ENCODE measurements around the gene STRA6.
A peak's percentile ranks its signal among the peaks of the same experiment; 100 is the strongest.

The STRA6 gene

GRCh38 chr15:74207652-74208440 lies 5.3 kb upstream of the STRA6 start:
- DNase-seq (ENCODE audit: low read depth) = no peak

DNA sequence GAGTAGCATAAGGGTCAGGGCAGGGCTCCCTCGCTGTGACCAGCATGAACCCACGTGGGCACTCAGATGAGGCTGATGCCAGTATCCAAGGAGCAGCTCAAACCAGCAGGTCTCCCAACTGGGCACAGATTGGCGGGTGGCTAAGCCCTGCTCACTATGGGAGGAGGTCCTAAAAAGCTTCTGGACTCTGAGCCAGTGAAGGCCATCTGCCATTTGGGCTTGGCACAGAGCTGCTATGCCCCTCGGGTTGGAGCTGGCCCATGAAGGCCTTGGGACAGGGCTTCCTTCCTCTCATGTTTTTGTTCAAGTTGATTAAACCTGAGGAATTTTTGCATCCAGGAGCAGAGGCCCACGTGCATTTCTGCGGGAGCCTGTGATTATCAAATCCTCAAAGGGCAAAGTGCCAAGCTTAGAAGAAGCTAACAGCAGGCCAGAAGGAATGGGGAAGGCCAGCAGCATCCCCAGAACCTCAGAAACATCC lies 4.3 kb upstream of the STRA6 start:
- DNase-seq (ENCODE audit: low read depth) = no peak

DNA sequence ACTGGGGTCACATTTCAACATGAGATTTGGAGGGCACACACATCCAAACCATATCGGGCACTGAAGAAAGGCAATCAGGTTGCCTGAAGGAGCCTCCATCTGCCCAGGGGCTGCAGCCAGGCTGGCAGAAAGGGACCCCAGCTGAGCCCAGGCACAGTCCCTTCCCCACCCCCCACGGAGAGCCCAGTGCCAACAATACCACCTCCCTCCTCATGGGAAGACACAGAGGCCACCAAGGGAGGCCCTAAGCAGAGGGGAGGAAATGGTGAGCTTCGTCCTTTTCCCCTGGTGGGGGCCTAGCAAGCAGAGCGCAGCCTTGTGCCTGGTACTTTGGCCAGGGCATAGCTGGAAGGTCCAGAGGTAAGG lies 3.0 kb upstream of the STRA6 start:
- no peak for DNase-seq (ENCODE audit: low read depth)

- DNase-seq (ENCODE audit: low read depth) = peak; percentile 62
Observed at GRCh38 chr15:74203914-74204431, 1.4 kb upstream of the STRA6 start.

GRCh38 chr15:74201710-74202420 lies 722 bp downstream of the STRA6 start:
- DNase-seq (ENCODE audit: low read depth) = no peak

GRCh38 chr15:74200871-74201419 lies 1.6 kb downstream of the STRA6 start:
- no peak for DNase-seq (ENCODE audit: low read depth)

GRCh38 chr15:74200412-74200815 lies 2.2 kb downstream of the STRA6 start:
- peak; percentile 88 for DNase-seq (ENCODE audit: low read depth)

DNA sequence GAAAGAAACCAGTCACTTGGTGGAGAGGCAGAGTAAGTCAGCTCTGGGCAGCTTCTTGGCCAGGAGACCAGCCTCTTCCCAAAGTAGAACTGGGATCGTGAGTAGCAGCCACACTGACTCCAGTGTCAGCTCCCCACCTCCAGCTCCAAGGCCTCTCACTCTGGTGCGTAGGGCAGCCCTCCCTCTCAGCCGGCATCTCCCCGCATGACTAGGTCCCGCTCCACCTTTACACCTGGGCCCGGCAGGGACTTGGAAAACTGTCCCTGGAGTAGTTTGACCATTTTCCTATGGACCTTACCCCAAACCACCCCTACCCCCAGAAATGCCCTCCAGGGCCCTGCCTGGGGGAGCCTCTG lies 3.3 kb downstream of the STRA6 start:
- DNase-seq (ENCODE audit: low read depth) = no peak

DNA sequence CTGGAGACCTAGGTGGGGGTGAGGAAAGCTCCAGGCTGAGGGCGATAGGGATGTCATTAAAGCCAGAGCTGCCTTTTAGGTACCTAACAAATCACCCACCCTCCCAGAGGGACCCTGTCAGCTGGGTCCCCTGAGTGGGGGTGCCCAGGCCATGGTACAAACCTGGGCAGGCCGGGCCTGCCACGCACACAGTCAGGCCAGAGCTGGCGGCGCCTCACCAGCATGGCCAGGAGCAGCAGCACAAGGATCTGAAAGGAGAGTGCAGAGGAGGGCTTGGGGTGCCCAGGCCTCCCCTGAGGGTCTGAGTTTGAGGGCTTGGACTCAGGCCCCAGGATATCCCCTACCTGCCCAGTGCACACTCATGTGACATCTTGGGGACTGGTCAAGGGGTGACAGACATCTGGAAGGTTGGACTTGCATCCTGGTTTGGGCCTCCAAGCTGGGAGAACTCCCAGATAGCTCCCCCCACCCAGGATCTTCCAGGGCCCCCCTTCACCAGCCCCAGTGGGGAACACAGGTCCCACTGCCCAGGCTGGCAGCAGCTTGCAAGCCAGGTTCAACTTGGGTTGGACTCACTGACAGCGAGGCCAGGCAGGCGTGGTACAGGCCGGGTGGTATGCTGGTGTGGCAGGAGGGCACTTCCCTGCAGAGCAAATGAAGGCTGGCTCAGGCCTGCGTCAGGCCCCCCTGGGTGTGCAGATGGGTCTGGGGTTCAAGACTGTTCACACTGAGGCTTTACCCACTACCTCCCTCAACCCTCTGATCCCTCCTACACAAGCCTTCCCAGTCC lies 5.2 kb downstream of the STRA6 start:
- no peak for DNase-seq (ENCODE audit: low read depth)

- DNase-seq (ENCODE audit: low read depth) = no peak
Observed at GRCh38 chr15:74196175-74196574, 6.4 kb downstream of the STRA6 start.

DNA sequence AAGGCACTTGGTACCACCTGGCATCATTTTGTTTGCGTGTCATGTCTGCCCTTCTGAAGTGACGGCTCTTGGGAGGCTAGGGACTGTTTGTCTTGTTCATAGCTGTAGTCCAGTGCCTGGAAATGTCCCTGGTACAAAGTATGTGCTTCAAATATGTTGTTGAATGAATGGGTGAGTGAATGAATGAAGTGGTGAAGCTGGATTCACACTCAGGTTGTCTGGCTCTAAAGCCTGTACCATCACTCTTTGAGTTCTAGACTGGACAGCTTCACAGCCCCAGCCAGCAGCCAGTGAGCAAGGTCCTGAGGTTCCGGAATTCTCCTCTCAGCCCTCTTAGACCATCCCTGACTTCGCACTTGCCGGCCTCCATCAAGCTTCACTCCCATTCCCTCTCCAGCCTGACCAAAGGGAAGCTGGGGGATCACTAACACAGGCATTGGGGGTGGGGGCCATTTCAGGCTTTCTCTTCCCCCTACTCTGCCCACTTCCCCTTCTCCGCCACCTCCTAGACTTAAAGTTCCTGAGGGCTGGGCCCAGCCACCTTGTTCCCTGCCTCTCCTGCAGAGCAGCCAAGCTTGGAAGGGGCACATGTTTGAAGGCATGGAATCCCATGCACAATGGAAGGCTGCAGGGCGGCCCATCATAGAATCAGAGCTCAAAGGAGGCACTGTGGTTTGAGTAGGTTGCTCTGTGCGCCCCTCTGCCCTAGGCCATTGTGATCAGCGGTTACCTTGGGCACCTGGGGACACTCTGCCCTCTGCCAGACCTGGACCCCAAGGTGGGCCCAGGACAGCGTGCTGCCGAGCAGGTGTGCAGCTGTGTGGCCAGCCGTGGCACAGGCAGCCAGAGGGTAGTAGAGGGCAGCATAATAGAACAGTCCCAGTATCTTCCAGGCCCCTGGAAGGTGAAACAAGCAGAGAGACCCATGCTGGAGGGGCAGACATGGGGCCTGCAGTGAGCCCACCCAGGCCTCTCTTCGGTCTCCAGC lies 7.7 kb downstream of the STRA6 start:
- no peak for DNase-seq (ENCODE audit: low read depth)

GRCh38 chr15:74193905-74194304 lies 8.7 kb downstream of the STRA6 start:
- no peak for DNase-seq (ENCODE audit: low read depth)

GRCh38 chr15:74193299-74193718 lies 9.3 kb downstream of the STRA6 start:
- peak; percentile 89 for DNase-seq (ENCODE audit: low read depth)

- DNase-seq (ENCODE audit: low read depth) = no peak
Observed at GRCh38 chr15:74192751-74193150, 9.8 kb downstream of the STRA6 start.

- no peak for DNase-seq (ENCODE audit: low read depth)
Observed at GRCh38 chr15:74191798-74192197, 10.8 kb downstream of the STRA6 start.

- DNase-seq (ENCODE audit: low read depth) = no peak
Observed at GRCh38 chr15:74188216-74188615, 14.4 kb downstream of the STRA6 start.

GRCh38 chr15:74185710-74186348 lies 16.8 kb downstream of the STRA6 start:
- no peak for DNase-seq (ENCODE audit: low read depth)

- DNase-seq (ENCODE audit: low read depth) = no peak
Observed at GRCh38 chr15:74184582-74185091, 17.9 kb downstream of the STRA6 start.

- DNase-seq (ENCODE audit: low read depth) = no peak
Observed at GRCh38 chr15:74182131-74182530, 20.5 kb downstream of the STRA6 start.
